ENCODE data around the gene HACD3.

DNA sequence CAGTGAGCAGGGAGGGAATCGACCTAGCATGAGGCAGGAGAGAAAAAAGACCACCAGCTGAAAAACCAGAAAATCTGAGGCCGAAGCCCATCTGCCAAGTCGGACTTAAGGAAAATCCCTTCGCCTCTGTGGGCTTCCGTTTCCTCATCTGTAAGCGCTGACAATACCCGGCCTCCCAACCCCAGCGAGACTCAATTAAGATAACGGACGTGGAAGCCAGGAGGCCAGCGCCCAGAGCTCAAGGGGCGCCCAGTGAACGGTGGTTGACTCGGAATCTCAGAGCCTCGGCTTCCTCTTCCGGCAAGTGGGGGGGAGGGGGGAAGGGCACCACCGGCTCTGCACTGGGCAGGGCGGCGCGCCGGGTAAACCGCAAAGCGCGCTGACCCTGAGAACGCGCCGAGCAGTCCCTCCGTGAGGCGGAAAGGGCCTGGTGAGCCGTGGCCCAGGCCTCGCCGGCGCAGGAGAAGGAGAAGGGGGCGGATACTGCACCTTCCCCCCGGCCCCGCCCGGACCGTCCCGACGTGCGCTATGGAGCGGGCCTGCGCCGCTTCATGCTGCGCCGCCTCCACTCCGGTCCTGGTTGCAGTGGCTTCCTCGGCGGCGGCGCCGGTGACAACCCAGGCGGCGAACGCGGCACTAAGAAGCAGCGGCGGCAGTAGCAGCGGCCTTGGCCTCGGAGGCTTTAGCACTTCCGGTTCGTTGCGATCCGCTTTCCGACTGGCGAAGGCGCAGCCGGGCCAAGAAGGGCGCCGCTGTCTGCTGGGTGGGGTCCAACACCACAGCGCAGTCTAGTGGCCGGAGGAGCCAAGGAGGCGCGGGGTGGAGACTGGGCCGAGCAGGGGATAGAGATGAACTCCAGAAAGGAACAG, 13.0 kb upstream of the HACD3 start, which contains the start of gene DPP8:
- TF ChIP-seq TAF1 (IDR thresholded peaks at IDR 0.05; ENCODE audit: borderline replicate concordance, low read depth, low read length) (peak; percentile 92), POLR2A (IDR thresholded peaks at IDR 0.05; ENCODE audit: low read depth, low read length) (peak; percentile 96), POLR2AphosphoS5 (IDR thresholded peaks at IDR 0.05; ENCODE audit: low read depth, low read length) (peak; percentile 93)

All from GM12892 (cell line).